GM21390 (cell line): ENCODE results near the gene CLCN2.

ENCODE experiments used
- ATAC-seq: cut with Tn5 transposase; IDR thresholded peaks from one replicate; pipeline ENCODE4 v1.9.1; 2021; ENCODE audit not compliant: unreplicated experiment

CLCN2 gene

GRCh38 chr3:184381261-184382224 lies 20.1 kb upstream of the CLCN2 start:
- ATAC-seq: no peak

- no peak for ATAC-seq
These were observed 19.3 kb upstream of the CLCN2 start for GRCh38 chr3:184380627-184381260.

GRCh38 chr3:184380185-184380626 lies 18.8 kb upstream of the CLCN2 start:
- no peak for ATAC-seq

DNA sequence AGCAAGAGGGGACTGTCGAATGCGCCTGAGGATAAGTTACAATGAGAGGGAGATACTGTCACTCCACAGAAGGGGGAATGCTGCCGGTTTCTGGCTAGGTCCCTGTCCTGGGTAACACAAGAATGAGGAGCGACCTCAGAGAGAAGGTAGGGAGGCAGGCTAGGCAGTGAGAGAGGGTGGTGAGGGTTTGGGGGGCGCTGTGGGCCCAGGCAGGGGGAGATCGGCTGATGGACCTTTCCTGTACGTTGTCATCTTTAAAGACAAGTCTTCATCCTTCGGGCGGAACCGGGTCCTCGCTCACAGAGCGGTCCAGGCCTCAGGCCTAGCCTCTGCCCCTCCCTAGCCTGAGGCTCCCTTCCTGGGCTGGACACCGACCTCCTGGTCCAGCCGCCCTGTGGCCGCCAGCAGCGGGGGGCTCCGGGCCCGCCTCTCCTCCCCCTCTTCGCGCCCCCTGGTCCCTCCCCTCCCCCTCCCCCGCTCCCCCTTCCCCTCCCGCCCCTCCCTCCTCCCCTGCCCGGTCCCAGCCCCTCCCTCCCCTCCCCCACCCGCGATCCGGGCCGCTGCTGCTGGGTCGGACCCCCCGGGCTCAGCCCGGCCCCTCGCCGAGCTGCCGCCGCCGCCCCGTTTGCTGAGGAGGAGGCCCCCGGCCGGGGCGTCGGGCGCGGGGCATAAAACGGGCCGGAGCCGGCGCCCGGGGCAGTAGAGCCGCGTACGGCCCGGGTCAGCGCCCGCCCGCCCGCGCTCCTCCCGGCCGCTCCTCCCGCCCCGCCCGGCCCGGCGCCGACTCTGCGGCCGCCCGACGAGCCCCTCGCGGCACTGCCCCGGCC lies 18.2 kb upstream of the CLCN2 start, which contains the start of gene CHRD:
TSS of gene CHRD (plus strand) at position 697 of the 827 bp plus-strand sequence. CDS start 265 bp downstream, outside the sequence.
- ATAC-seq: no peak

DNA sequence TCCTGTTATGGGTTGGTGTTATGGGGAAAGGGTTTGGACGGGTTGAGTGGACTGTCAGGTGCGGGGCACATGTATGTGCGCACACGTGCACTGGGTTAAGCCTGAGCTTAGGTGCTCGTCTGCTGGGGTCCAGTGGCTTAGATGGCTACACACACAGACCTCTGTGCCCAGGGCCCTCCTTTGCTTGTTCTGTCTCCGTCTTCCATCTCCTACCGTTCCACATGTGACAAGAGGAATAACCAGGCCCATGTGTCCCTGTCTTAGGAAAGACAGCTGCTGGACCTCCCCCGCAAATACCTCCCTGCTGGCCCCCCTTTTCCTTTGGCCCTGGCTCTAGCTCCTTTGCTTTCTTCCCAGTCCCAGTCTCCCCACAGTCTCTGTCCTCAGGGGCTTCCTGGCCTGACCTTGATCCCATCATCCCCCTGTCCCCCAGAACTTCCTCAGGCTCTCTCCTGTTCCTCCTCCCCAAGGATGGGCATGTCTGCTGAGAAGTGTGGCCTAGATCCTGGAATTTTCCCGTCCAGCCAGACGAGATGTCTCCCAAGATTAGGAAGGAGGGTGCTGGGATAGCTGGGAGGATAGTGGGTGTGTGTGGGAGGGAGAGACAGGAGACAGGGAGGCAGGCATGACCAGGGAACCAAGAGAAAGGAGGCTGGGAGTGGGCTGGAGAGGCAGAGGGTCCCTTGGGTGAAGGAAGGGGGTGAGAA lies 17.4 kb upstream of the CLCN2 start:
- no peak for ATAC-seq

GRCh38 chr3:184377882-184378445 lies 16.6 kb upstream of the CLCN2 start, which contains the start of gene THPO:
Gene THPO, minus strand, starts transcription at chr3:184378207. Its CDS starts 1,948 bp downstream, at chr3:184376259.
- no peak for ATAC-seq

DNA sequence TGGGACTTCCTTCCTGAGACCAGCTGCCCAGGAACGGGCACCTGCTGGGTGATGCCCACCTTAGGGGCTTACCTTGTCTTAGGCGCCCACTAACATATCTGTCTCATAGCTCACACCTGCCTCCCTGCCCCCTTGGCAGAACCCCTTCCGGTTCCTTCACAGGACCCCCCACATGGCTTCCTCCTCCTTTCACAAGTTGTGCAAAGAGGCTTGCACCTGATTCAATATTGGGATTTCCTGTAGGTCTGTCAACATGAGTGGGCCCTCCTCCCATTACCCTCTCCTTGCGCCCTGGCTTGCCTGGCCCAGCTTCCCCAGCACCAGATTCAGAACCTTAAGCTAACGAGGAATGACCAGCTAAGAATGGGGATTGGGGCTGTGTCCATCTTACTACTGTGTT lies 16.0 kb upstream of the CLCN2 start:
- no peak for ATAC-seq

- ATAC-seq: no peak
These were observed 14.5 kb upstream of the CLCN2 start for GRCh38 chr3:184375747-184376461.

DNA sequence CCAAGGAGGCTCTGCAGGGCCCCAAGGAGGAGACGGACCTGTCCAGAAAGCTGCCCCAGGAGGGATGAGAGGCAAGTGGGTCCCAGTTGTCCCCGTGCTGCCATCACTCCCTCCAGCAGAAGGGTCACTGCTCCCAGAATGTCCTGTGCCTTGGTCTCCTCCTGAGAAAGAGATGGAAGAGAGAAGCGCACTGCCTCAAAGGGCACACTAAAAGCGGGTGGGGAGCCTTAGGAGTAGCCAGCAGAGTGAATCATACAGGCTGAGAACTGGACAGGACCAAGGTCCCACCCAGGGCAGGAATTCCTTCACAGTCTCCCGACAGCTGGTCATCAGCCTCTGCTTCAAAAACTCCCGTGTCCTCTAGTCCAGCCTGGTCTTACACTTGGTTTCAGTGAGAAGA lies 12.0 kb upstream of the CLCN2 start:
- no peak for ATAC-seq

- no peak for ATAC-seq
These were observed 11.5 kb upstream of the CLCN2 start for GRCh38 chr3:184372911-184373310.

- ATAC-seq: no peak
These were observed 11.0 kb upstream of the CLCN2 start for GRCh38 chr3:184372296-184372821.

- peak; percentile 70 for ATAC-seq
These were observed 10.2 kb upstream of the CLCN2 start for GRCh38 chr3:184371570-184372018.

DNA sequence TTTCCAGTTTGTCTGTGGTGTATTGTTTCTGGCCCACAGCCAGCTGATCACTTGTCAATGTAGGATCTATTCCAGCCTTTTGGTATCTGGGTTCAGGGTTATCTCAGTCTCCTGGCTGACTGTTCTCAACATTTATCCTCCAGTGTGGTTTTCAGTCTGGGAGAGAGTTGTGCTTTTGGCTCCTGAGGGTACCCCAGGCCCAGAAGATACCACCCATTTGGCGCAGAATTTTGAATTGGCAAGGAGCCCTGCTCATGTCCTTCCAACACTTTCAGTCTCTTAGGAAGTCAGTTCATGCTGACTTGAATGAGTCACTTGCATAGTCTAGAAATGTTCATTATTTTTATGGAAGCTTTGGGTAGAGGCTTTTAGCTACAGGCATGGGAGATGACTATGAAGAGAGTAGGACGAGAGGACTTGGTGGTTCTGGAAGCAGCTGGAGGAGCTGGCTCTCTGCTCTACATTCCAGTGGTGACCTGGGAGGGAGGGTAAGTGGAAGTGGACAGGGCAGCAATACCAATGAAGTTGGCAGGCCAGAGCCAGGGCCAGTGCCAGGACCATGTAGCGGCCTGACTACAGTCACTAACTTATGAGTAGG lies 7.3 kb upstream of the CLCN2 start:
- ATAC-seq: no peak

DNA sequence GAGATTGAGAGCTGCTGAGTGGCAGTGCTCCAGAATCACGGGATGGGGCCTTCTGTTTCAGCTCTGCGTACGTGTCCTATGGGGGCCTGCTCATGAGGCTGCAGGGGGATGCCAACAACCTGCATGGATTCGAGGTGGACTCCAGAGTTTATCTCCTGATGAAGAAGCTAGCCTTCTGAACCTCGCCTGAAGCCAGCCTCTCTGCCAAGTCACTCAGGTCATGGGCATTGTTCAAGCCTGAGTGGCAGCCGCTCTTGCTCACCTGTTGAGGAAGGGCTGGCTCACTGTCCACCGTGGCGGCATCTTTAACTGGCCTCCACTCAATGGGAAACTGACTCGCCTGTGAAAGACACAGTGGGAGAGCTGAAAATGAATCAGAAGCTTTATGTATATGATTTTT lies 6.7 kb upstream of the CLCN2 start:
- no peak for ATAC-seq

GRCh38 chr3:184366619-184367289 lies 5.3 kb upstream of the CLCN2 start:
- ATAC-seq: no peak

GRCh38 chr3:184362668-184363546 lies 1.5 kb upstream of the CLCN2 start:
- ATAC-seq: peak; percentile 82
